Placental epithelial cell (primary cell): ENCODE data around the gene C5AR1. TPM values are rescaled to one million over a fixed set of nuclear protein-coding genes. Genes with fewer than 3 reads are reported as not detected.

Source experiments
- total RNA-seq: library from RNA; depleted of rRNA; stranded (reverse); fragments of >200 nt; gene quantifications from 2 replicates; pipeline ENCODE4 v1.2.3, GENCODE V29; 2012

C5AR1 gene
- total RNA-seq: 0.11 and 0.39 TPM in 2 replicates

GRCh38 chr19:47309608-47310007 lies at the start of gene C5AR1:
Gene C5AR1, plus strand, starts transcription at chr19:47309861. Its CDS starts 35 bp downstream, at chr19:47309896.

DNA sequence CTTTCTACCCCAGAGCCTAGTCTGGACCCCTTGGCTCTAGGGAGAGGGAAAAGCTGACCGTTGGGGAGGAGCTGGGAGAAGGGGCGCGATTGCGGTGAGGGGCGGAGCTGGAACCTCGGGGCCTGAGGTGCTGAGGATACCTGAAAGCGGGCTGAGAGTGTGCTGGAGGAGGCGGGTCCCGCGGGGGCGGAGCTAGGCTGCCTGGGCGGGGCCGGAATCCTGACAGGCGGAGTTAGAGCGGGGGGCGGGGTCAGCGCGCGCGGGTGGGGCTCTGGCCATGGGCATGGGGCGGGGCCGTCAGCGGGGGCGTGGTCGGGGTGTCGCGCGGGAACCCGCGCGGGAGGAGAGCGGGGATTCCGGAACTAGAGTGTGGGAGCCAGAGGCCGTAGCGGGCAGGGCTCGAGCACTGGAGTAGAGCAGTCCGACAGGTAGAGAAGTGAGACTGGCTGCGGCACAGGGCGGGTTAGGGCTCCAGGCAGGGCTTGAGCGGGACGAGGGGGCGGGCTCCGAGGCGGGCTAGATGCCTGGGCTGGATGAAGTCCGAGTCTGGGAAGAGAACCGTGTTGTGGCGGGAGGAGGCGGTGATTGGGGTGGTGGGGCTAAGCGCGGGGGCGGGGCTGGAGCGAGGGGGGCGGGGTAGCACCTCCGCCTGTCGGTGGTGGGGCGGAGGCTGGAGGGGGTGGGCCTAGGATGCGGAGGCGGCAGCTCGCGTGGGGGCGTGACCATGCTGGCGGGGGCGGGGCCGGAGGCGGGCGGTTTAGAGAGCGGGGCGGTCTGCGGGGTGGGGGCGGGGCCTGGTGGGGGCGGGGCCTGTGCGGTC lies 35.4 kb upstream of the C5AR1 start, which contains the start of gene INAFM1:
TSS of gene INAFM1 (plus strand) at position 815 of the 820 bp plus-strand sequence. CDS start 35 bp downstream, outside the sequence.

GRCh38 chr19:47331931-47332547 lies 22.4 kb downstream of the C5AR1 start, which contains the start of gene C5AR2:
Gene C5AR2, plus strand, starts transcription at chr19:47332175. Its CDS starts 8,625 bp downstream, at chr19:47340800.

GRCh38 chr19:47348819-47349795 lies 39.4 kb downstream of the C5AR1 start, which contains the start of gene DHX34:
Gene DHX34, plus strand, starts transcription at chr19:47349315. Its CDS starts 3,716 bp downstream, at chr19:47353031.

Other genes starting within 250 kb of the C5AR1 start
- 16.2 and 17.7 TPM in 2 replicates for gene ZC3H4, start 196.1 kb upstream of the C5AR1 start, total RNA-seq
- gene SAE1, start 179.0 kb upstream of the C5AR1 start, total RNA-seq: 73.4 and 120 TPM in 2 replicates
- 16.1 and 20.3 TPM in 2 replicates for gene BBC3, start 78.7 kb upstream of the C5AR1 start, total RNA-seq
- 3.3 and 14.5 TPM in 2 replicates for gene CCDC9, start 53.3 kb upstream of the C5AR1 start, total RNA-seq
- gene INAFM1, start 35.0 kb upstream of the C5AR1 start, total RNA-seq: 2.0 and 6.7 TPM in 2 replicates
- gene C5AR2, start 22.3 kb downstream of the C5AR1 start, total RNA-seq: under 0.01 and 2.1 TPM in 2 replicates
- 17.7 and 20.3 TPM in 2 replicates for gene DHX34, start 39.5 kb downstream of the C5AR1 start, total RNA-seq
- 7.2 and 22.4 TPM in 2 replicates for gene MEIS3, start 109.7 kb downstream of the C5AR1 start, total RNA-seq
- gene SLC8A2, start 162.0 kb downstream of the C5AR1 start, total RNA-seq: under 0.01 and 0.33 TPM in 2 replicates
- gene KPTN, start 174.4 kb downstream of the C5AR1 start, total RNA-seq: 3.1 and 4.6 TPM in 2 replicates
- gene NAPA, start 205.2 kb downstream of the C5AR1 start, total RNA-seq: 57.7 and 73.9 TPM in 2 replicates